ENCODE measurements around the gene ANAPC5.
A peak's percentile ranks its signal among the peaks of the same experiment; 100 is the strongest.
"Not testable (repeated sequence)": the region's sequence is repeated elsewhere in the genome, so short reads cannot be mapped to it uniquely, and the experiment has no call there.

Gene ANAPC5, protein sequence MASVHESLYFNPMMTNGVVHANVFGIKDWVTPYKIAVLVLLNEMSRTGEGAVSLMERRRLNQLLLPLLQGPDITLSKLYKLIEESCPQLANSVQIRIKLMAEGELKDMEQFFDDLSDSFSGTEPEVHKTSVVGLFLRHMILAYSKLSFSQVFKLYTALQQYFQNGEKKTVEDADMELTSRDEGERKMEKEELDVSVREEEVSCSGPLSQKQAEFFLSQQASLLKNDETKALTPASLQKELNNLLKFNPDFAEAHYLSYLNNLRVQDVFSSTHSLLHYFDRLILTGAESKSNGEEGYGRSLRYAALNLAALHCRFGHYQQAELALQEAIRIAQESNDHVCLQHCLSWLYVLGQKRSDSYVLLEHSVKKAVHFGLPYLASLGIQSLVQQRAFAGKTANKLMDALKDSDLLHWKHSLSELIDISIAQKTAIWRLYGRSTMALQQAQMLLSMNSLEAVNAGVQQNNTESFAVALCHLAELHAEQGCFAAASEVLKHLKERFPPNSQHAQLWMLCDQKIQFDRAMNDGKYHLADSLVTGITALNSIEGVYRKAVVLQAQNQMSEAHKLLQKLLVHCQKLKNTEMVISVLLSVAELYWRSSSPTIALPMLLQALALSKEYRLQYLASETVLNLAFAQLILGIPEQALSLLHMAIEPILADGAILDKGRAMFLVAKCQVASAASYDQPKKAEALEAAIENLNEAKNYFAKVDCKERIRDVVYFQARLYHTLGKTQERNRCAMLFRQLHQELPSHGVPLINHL

DNA sequence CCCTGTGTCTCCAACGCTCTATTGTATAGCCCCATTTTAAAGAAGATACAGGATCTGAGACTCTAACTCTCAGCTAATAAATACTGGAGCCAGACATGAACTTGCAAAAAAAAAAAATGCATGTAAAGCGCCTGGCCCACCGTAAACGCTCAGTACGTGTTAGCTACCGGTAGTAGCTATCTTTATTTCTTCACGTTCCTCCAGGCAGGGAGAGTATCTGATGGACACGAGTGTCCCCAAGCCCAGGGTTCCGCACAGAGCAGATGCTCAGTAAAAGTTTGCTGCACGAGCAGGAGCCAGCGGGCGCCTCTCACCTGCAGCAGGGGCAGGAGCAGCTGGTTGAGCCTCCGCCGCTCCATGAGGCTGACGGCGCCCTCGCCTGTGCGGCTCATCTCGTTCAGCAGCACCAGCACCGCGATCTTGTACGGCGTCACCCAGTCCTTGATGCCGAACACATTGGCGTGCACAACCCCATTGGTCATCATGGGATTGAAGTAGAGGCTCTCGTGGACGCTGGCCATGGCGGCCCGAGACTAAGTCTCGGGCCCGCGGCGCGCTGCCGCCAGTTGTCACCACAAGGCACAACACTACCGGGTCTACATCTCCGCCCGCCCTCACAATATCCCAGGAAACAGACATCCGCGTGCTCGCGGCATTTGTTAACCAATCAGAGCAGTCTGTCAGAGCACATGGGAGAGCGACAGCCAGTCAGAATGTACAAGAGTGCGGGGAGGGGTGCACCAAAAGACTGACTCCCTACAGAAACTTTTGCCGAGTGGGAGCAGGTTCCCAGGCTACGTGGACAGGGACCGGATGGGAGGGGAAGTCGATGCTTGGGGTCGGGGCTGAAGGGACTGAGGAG, at the start of gene ANAPC5:
Gene ANAPC5, minus strand, starts transcription at position 592 of the 862 bp plus-strand sequence. Its CDS starts 71 bp downstream, at position 521.
- H3K9ac ChIP-seq (ENCODE audit: low read depth, low read length): peak within 1 kb of the TSS; percentile 64
- H3K9me3 ChIP-seq (ENCODE audit: control insufficient read depth, insufficient read depth, low read length): no peaks in the 10 kb centered on the region
- H3K4me1 ChIP-seq (ENCODE audit: insufficient read depth, low read length): no peaks in the 10 kb centered on the region

DNA sequence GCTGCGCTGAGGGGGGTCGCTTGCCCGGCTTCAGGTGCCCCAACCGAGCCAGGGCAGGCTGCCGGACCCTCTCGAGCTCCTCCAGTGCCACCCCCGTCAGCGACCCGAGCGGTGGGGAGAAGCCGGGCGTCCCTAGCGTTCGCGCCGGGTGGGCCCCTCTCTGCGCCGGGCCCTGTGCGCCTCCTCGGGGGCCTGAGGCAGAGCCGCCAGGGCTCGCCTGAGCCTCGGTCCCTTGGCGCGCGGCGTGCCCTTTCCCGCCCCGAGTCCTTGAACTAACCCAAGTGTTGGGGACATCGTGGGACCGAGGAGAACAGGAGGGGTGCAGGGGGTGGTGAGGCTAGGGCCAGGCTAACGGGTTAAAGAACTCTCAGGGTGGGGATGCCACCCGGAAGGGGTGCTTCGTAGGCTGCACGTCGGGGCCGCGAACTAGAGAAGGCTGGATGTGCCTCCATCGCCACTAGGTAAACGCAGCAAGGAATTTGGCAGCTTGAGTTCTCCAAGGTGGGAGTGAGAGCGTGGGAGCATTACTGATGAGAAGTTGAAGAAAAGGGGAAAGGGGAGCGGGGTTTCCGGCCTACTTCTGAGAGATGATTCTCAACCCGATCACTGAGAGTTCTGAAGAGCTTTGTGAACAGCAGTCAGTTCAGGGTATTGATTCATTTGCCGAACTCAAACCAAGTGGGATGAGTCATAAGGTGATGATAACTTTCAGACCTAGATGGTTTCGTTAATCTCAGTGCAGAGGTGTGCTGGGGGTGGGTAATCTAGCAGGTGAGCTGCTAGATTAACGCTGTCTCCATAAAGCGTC, 48.3 kb upstream of the ANAPC5 start:
- Histone ChIP-seq H3K4me1 (ENCODE audit: insufficient read depth, low read length) (no peaks in the 10 kb centered on the region), H3K9ac (ENCODE audit: low read depth, low read length) (peak overlapping the region; percentile 85), H3K9me3 (ENCODE audit: control insufficient read depth, insufficient read depth, low read length) (no peaks in the 10 kb centered on the region), H3K36me3 (ENCODE audit: insufficient read depth, low read length) (peaks cover 3% of the 10 kb centered on the region; the same call in 1 of the 2 replicates)

More for the DNA sequence above, at the start of gene ANAPC5:
- no peaks in the 10 kb centered on the region for H3K36me3 ChIP-seq (ENCODE audit: insufficient read depth, low read length)

DNA sequence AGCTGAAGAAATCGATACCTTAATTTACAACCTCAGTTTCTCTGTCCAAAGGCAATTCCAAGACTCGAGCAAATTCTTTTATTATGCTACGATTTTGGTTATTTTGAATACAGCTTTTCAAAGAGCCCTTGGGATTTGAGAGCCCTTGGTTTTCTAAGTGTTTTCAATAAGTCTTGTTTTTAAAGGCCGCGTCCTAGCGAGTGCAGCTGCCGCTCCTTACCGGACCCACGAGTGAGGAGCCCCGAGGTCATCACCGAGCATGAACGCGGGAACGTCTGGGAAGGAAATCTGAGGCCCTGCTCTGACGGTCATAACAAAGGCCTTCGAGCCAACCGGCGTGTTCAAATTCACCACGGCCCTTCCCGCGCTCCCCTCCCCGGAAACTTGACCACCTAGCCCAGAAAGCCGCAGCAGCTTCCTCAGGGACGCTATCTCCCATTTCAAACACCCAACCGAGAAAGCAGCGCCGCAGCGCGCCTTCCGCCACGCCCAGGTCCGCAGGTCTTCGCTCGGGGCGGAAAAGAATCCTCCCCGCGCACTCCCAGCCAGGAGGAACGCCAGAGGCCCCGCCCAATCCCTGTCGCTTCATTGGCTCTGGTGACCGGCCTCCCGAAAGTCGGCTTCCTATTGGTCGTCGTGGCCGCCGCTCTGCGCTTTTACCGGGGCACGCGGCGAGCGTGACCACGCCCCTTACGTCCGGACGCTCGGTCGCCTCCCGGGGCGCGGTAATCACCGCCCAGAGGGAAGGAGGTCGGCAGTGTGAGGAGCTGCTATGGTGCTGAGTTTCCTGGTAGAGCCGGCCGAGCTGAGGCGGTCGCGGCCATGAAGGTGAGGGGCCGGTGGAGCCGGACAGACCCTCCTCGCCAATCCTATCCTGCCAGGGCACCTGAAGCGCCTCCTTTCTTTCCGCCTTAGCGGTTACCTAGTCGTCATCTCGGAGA, 47.5 kb upstream of the ANAPC5 start, which contains the start of gene RNF34:
Gene RNF34, plus strand, starts transcription at position 728 of the 941 bp plus-strand sequence. Its CDS starts 95 bp downstream, at position 823.
- H3K9ac ChIP-seq (ENCODE audit: low read depth, low read length): peak within 1 kb of the TSS; percentile 85
- H3K9me3 ChIP-seq (ENCODE audit: control insufficient read depth, insufficient read depth, low read length): no peaks in the 10 kb centered on the region
- H3K36me3 ChIP-seq (ENCODE audit: insufficient read depth, low read length): no peaks in the 10 kb centered on the region
- no peaks in the 10 kb centered on the region for H3K4me1 ChIP-seq (ENCODE audit: insufficient read depth, low read length)

DNA sequence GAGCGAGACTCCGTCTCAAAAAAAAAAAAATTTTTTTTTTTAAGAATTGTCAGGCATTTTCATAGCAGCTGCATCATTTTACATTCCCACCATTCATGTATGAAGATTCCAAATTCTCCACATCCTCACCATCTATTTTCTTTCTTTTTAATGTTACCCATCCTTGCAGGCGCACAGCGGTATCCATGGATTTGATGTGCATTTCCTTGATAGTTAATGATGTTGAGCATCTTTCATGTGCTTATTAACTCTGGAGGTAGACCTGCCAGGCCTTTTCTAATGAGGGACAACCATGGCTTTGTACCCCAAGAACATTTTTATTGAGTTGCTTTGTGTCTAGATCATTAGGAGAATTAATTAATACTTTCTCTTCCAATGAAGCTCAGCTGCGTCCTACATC, 46.1 kb upstream of the ANAPC5 start:
- H3K36me3 ChIP-seq (ENCODE audit: insufficient read depth, low read length): no peaks in the 10 kb centered on the region
- no peaks in the 10 kb centered on the region for H3K9me3 ChIP-seq (ENCODE audit: control insufficient read depth, insufficient read depth, low read length)
- H3K4me1 ChIP-seq (ENCODE audit: insufficient read depth, low read length): no peaks in the 10 kb centered on the region
- peak overlapping the region; percentile 58; the same call in 1 of the 2 replicates for H3K9ac ChIP-seq (ENCODE audit: low read depth, low read length)

- no peak overlapping the region for H3K9ac ChIP-seq (ENCODE audit: low read depth, low read length)
- H3K36me3 ChIP-seq (ENCODE audit: insufficient read depth, low read length): no peaks in the 10 kb centered on the region
- H3K9me3 ChIP-seq (ENCODE audit: control insufficient read depth, insufficient read depth, low read length): no peaks in the 10 kb centered on the region
- H3K4me1 ChIP-seq (ENCODE audit: insufficient read depth, low read length): no peaks in the 10 kb centered on the region
Measured at GRCh38 chr12:121397521-121397920, 45.3 kb upstream of the ANAPC5 start.

DNA sequence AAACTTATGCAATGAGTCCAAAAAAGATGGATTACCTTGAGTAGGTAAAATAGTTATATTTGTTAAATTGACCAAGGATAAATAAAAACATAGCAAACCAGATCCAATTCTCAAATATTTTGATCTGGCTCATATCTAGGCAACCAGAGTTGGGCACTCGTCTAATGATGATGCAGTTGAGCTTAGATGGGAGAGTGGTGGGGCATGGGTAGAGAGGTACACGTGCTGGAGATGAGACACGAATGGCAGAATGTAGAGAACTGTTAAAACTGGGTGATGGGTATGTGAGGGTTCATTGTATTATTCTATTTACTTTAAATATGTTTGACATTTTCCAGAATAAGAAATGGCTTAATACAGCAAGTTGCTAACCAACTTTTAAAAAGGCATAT, 40.1 kb upstream of the ANAPC5 start:
- no peaks in the 10 kb centered on the region for H3K9me3 ChIP-seq (ENCODE audit: control insufficient read depth, insufficient read depth, low read length)
- no peak overlapping the region for H3K9ac ChIP-seq (ENCODE audit: low read depth, low read length)
- no peaks in the 10 kb centered on the region for H3K4me1 ChIP-seq (ENCODE audit: insufficient read depth, low read length)
- no peaks in the 10 kb centered on the region for H3K36me3 ChIP-seq (ENCODE audit: insufficient read depth, low read length)

DNA sequence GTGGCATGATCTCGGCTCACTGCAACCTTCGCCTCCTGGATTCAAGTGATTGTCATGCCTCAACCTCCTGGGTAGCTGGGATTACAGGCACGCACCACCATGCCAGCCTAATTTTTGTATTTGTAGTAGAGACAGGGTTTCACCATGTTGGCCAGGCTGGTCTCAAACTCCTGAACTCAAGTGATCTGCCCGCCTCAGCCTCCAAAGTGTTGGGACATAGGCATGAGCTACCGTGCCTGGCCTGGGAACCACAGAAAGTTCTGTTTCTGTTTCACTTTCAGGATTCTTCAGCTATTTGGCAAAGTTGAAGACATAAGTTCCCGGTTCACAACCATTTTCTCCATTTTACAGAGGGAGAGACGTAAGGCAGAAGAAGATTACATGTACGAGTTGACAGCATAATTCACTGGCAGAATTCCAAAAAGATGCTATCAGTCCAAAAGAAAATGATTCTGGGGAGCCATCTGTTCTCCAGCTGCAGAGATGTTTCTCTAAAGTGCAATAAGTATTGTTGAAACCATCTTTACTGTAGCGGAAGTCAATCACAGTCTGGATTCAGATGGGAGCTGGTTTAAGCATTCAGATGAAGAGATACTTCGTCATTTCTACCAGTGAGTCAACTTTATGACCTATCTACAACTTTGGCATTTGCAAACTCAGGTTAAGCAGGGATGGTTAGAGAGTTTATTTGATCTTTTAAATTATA, 39.6 kb upstream of the ANAPC5 start:
- Histone ChIP-seq H3K4me1 (ENCODE audit: insufficient read depth, low read length) (no peaks in the 10 kb centered on the region), H3K36me3 (ENCODE audit: insufficient read depth, low read length) (no peaks in the 10 kb centered on the region), H3K9me3 (ENCODE audit: control insufficient read depth, insufficient read depth, low read length) (no peaks in the 10 kb centered on the region), H3K9ac (ENCODE audit: low read depth, low read length) (no peak overlapping the region)

GRCh38 chr12:121390856-121391255, 38.6 kb upstream of the ANAPC5 start:
- H3K36me3 ChIP-seq (ENCODE audit: insufficient read depth, low read length): no peaks in the 10 kb centered on the region
- H3K9ac ChIP-seq (ENCODE audit: low read depth, low read length): no peak overlapping the region
- H3K4me1 ChIP-seq (ENCODE audit: insufficient read depth, low read length): no peaks in the 10 kb centered on the region
- no peaks in the 10 kb centered on the region for H3K9me3 ChIP-seq (ENCODE audit: control insufficient read depth, insufficient read depth, low read length)

DNA sequence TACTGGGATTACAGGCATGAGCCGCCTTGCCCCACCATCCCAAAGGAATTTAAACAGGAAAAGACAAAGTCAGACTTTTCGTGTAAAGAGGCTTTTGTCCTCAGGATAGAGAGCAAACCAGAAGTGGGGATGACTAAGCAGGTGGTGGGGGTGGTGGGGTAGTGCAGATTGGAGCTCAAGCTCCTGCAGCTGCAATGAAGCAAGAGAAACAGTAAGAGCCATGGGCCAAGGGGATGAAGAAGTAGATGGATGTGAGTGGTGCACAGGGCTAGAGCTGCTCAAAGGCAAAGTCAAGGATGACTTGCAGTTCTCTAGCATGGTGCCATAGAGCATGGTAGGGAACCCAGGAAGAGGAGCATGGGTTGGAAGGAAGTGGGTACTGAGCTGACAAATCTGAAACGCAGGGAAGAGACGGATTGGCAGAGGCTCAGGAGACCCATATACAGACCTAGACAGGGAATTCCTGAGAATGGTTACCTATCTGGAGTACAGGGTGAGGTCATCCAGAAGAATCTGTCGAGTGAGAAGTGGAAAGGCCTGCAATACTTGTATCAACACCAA, 36.3 kb upstream of the ANAPC5 start:
- no peaks in the 10 kb centered on the region for H3K36me3 ChIP-seq (ENCODE audit: insufficient read depth, low read length)
- H3K9ac ChIP-seq (ENCODE audit: low read depth, low read length): no peak overlapping the region
- H3K9me3 ChIP-seq (ENCODE audit: control insufficient read depth, insufficient read depth, low read length): no peaks in the 10 kb centered on the region
- no peaks in the 10 kb centered on the region for H3K4me1 ChIP-seq (ENCODE audit: insufficient read depth, low read length)

- H3K36me3 ChIP-seq (ENCODE audit: insufficient read depth, low read length); H3K4me1 ChIP-seq (ENCODE audit: insufficient read depth, low read length); H3K9me3 ChIP-seq (ENCODE audit: control insufficient read depth, insufficient read depth, low read length); H3K9ac ChIP-seq (ENCODE audit: low read depth, low read length): not testable (repeated sequence)
Measured at GRCh38 chr12:121384891-121385290, 32.7 kb upstream of the ANAPC5 start.

GRCh38 chr12:121383601-121384021, 31.4 kb upstream of the ANAPC5 start:
- no peak overlapping the region for H3K9ac ChIP-seq (ENCODE audit: low read depth, low read length)
- no peaks in the 10 kb centered on the region for H3K36me3 ChIP-seq (ENCODE audit: insufficient read depth, low read length)
- no peaks in the 10 kb centered on the region for H3K9me3 ChIP-seq (ENCODE audit: control insufficient read depth, insufficient read depth, low read length)
- H3K4me1 ChIP-seq (ENCODE audit: insufficient read depth, low read length): no peaks in the 10 kb centered on the region

GRCh38 chr12:121379945-121380344, 27.7 kb upstream of the ANAPC5 start:
- Histone ChIP-seq H3K9me3 (ENCODE audit: control insufficient read depth, insufficient read depth, low read length) (no peaks in the 10 kb centered on the region), H3K36me3 (ENCODE audit: insufficient read depth, low read length) (no peaks in the 10 kb centered on the region), H3K9ac (ENCODE audit: low read depth, low read length) (no peak overlapping the region), H3K4me1 (ENCODE audit: insufficient read depth, low read length) (no peaks in the 10 kb centered on the region)
